ENCODE data around the gene NFATC4.

The NFATC4 gene

GRCh38 chr14:24355009-24355408 is 13.0 kb upstream of the NFATC4 start:
- ChIA-PET CTCF (no interaction called here), POLR2A (no interaction called here)
- DNase-seq (ENCODE audit: extremely low spot score): no peak
- TF ChIP-seq SUZ12 (IDR thresholded peaks at IDR 0.05) (no peak), CTBP1 (IDR thresholded peaks at IDR 0.05; ENCODE audit: borderline replicate concordance) (no peak), L3MBTL2 (conservative IDR thresholded peaks at IDR 0.05) (no peak), PKNOX1 (IDR thresholded peaks at IDR 0.05) (no peak), FOXK2 (IDR thresholded peaks at IDR 0.05) (no peak), FOXA1 (IDR thresholded peaks at IDR 0.05) (no peak), BHLHE40 (IDR thresholded peaks at IDR 0.05; ENCODE audit: borderline replicate concordance) (no peak), ZNF384 (IDR thresholded peaks at IDR 0.05) (no peak), SP1 (IDR thresholded peaks at IDR 0.05) (no peak), ELF4 (IDR thresholded peaks at IDR 0.05) (no peak), ARNT (IDR thresholded peaks at IDR 0.05) (no peak), HDGF (IDR thresholded peaks at IDR 0.05; ENCODE audit: borderline replicate concordance) (no peak), LEF1 (IDR thresholded peaks at IDR 0.05; ENCODE audit: borderline replicate concordance) (no peak), TARDBP (IDR thresholded peaks at IDR 0.05) (no peak), FOXM1 (IDR thresholded peaks at IDR 0.05; ENCODE audit: borderline replicate concordance) (no peak), NFRKB (IDR thresholded peaks at IDR 0.05) (no peak)

GRCh38 chr14:24356208-24356607 is 11.8 kb upstream of the NFATC4 start:
- no peak for DNase-seq (ENCODE audit: extremely low spot score)
- TF ChIP-seq BHLHE40 (IDR thresholded peaks at IDR 0.05; ENCODE audit: borderline replicate concordance) (no peak), FOXA1 (IDR thresholded peaks at IDR 0.05) (no peak), CTBP1 (IDR thresholded peaks at IDR 0.05; ENCODE audit: borderline replicate concordance) (no peak)
- POLR2A ChIA-PET: no interaction called here
- CTCF ChIA-PET: interaction anchor here (0.6 to 2.8 kb wide), 2 partner anchors 76 to 225 kb away, joined by 4 to 13 read pairs; no protein-coding TSS in a partner anchor

- TF ChIP-seq FOXA1 (IDR thresholded peaks at IDR 0.05): no peak
- no peak for TF ChIP-seq CTBP1 (IDR thresholded peaks at IDR 0.05; ENCODE audit: borderline replicate concordance)
- no peak for TF ChIP-seq BHLHE40 (IDR thresholded peaks at IDR 0.05; ENCODE audit: borderline replicate concordance)
- no peak for TF ChIP-seq L3MBTL2 (conservative IDR thresholded peaks at IDR 0.05)
- TF ChIP-seq ELF4 (IDR thresholded peaks at IDR 0.05): no peak
- TF ChIP-seq SUZ12 (IDR thresholded peaks at IDR 0.05): no peak
- no peak for TF ChIP-seq SP1 (IDR thresholded peaks at IDR 0.05)
- TF ChIP-seq PKNOX1 (IDR thresholded peaks at IDR 0.05): no peak
- no peak for TF ChIP-seq FOXK2 (IDR thresholded peaks at IDR 0.05)
- no peak for TF ChIP-seq ARNT (IDR thresholded peaks at IDR 0.05)
- TF ChIP-seq TARDBP (IDR thresholded peaks at IDR 0.05): no peak
- TF ChIP-seq ZNF384 (IDR thresholded peaks at IDR 0.05): no peak
- no peak for TF ChIP-seq LEF1 (IDR thresholded peaks at IDR 0.05; ENCODE audit: borderline replicate concordance)
- no peak for TF ChIP-seq HDGF (IDR thresholded peaks at IDR 0.05; ENCODE audit: borderline replicate concordance)
- TF ChIP-seq FOXM1 (IDR thresholded peaks at IDR 0.05; ENCODE audit: borderline replicate concordance): no peak
- no peak for DNase-seq (ENCODE audit: extremely low spot score)
- POLR2A ChIA-PET: interaction anchor here (2.9 kb wide), 1 partner anchor 70 kb away, joined by 16 read pairs; the partner anchor contains the start of genes CBLN3 and KHNYN
- CTCF ChIA-PET: no interaction called here
Observed at GRCh38 chr14:24360281-24360680, 7.7 kb upstream of the NFATC4 start.

GRCh38 chr14:24361326-24361725 is 6.7 kb upstream of the NFATC4 start:
- DNase-seq (ENCODE audit: extremely low spot score): no peak
- ChIA-PET POLR2A (interaction anchor here (0.7 to 2.9 kb wide), 3 partner anchors 69 to 80 kb away, joined by 5 to 16 read pairs (median 11); partner anchors contain the start of genes CBLN3 and KHNYN), CTCF (interaction anchor here (1.8 to 2.0 kb wide), 3 partner anchors 28 to 75 kb away, joined by 7 to 16 read pairs (median 8); no protein-coding TSS in a partner anchor)
- TF ChIP-seq ARNT (IDR thresholded peaks at IDR 0.05): no peak
- TF ChIP-seq HDGF (IDR thresholded peaks at IDR 0.05; ENCODE audit: borderline replicate concordance): no peak
- TF ChIP-seq L3MBTL2 (conservative IDR thresholded peaks at IDR 0.05): no peak
- no peak for TF ChIP-seq SP1 (IDR thresholded peaks at IDR 0.05)
- no peak for TF ChIP-seq CTBP1 (IDR thresholded peaks at IDR 0.05; ENCODE audit: borderline replicate concordance)
- TF ChIP-seq ZNF384 (IDR thresholded peaks at IDR 0.05): no peak
- TF ChIP-seq SUZ12 (IDR thresholded peaks at IDR 0.05): no peak
- no peak for TF ChIP-seq FOXA1 (IDR thresholded peaks at IDR 0.05)
- TF ChIP-seq TARDBP (IDR thresholded peaks at IDR 0.05): no peak

- DNase-seq (ENCODE audit: extremely low spot score): no peak
- POLR2A ChIA-PET: interaction anchor here (0.7 to 2.9 kb wide), 4 partner anchors 29 to 79 kb away, joined by 3 to 16 read pairs (median 8); partner anchors contain the start of genes CBLN3 and KHNYN
- CTCF ChIA-PET: interaction anchor here (0.7 to 2.0 kb wide), 7 partner anchors 10 to 74 kb away, joined by 3 to 16 read pairs (median 5); no protein-coding TSS in a partner anchor
- no peak for TF ChIP-seq HDGF (IDR thresholded peaks at IDR 0.05; ENCODE audit: borderline replicate concordance)
- TF ChIP-seq TARDBP (IDR thresholded peaks at IDR 0.05): no peak
- TF ChIP-seq ELF4 (IDR thresholded peaks at IDR 0.05): no peak
- TF ChIP-seq SUZ12 (IDR thresholded peaks at IDR 0.05): no peak
- TF ChIP-seq SP1 (IDR thresholded peaks at IDR 0.05): no peak
- TF ChIP-seq NFRKB (IDR thresholded peaks at IDR 0.05): no peak
- no peak for TF ChIP-seq ZNF384 (IDR thresholded peaks at IDR 0.05)
- TF ChIP-seq PKNOX1 (IDR thresholded peaks at IDR 0.05): no peak
- TF ChIP-seq FOXK2 (IDR thresholded peaks at IDR 0.05): no peak
- no peak for TF ChIP-seq FOXA1 (IDR thresholded peaks at IDR 0.05)
- no peak for TF ChIP-seq BHLHE40 (IDR thresholded peaks at IDR 0.05; ENCODE audit: borderline replicate concordance)
- no peak for TF ChIP-seq ARNT (IDR thresholded peaks at IDR 0.05)
- no peak for TF ChIP-seq FOXM1 (IDR thresholded peaks at IDR 0.05; ENCODE audit: borderline replicate concordance)
- no peak for TF ChIP-seq CTBP1 (IDR thresholded peaks at IDR 0.05; ENCODE audit: borderline replicate concordance)
- no peak for TF ChIP-seq L3MBTL2 (conservative IDR thresholded peaks at IDR 0.05)
- no peak for TF ChIP-seq LEF1 (IDR thresholded peaks at IDR 0.05; ENCODE audit: borderline replicate concordance)
Observed at GRCh38 chr14:24362241-24362960, 5.6 kb upstream of the NFATC4 start.
